ENCODE data around the gene MLLT6. TPM values are rescaled to one million over a fixed set of nuclear protein-coding genes. Genes with fewer than 3 reads are reported as not detected.

Gene MLLT6
- total RNA-seq, 1 donor from 2014 or later: 7.4 TPM

- H3K4me1 Mint-ChIP-seq: peaks cover 16% of the 10 kb centered on the region
- no peak overlapping the region for H2AFZ ChIP-seq (replicated peaks)
Measured at GRCh38 chr17:38712593-38712992, 7.5 kb downstream of the MLLT6 start.

GRCh38 chr17:38713456-38714075, 8.5 kb downstream of the MLLT6 start:
- Histone ChIP-seq H2AFZ (replicated peaks) (no peak overlapping the region), H3K4me3 (no peak overlapping the region), H3K79me2 (ENCODE audit: low read depth) (no peaks in the 10 kb centered on the region), H3K9ac (no peak overlapping the region), H3K9me3 (ENCODE audit: low read depth) (no peaks in the 10 kb centered on the region), H3K27ac (no peak overlapping the region), H3K4me1 (peaks cover 6% of the 10 kb centered on the region), H3K36me3 (no peaks in the 10 kb centered on the region), H3F3A (ENCODE audit: low read depth) (peaks cover 10% of the 10 kb centered on the region), H4K20me1 (ENCODE audit: low read depth) (peaks cover 19% of the 10 kb centered on the region), H3K27me3 (no peaks in the 10 kb centered on the region), H3K4me2 (no peak overlapping the region)
- Mint-ChIP-seq H3K36me3 (peaks cover 15% of the 10 kb centered on the region), H3K27ac (no peak overlapping the region), H3K27me3 (ENCODE audit: insufficient read depth, low read depth) (peaks cover 8% of the 10 kb centered on the region), H3K4me1 (peaks cover 11% of the 10 kb centered on the region), H3K9me3 (no peaks in the 10 kb centered on the region), H3K4me3 (no peak overlapping the region)
- DNase-seq (ENCODE audit: low spot score): no peak
- TF ChIP-seq EZH2phosphoT487 (IDR thresholded peaks at IDR 0.05) (no peak), CTCF (IDR thresholded peaks at IDR 0.05) (no peak)

More at GRCh38 chr17:38712593-38712992, 7.5 kb downstream of the MLLT6 start:
- H3K27ac Mint-ChIP-seq: no peak overlapping the region
- Histone ChIP-seq H4K20me1 (ENCODE audit: low read depth) (peaks cover 26% of the 10 kb centered on the region), H3K36me3 (no peaks in the 10 kb centered on the region), H3K4me2 (no peak overlapping the region), H3K79me2 (ENCODE audit: low read depth) (no peaks in the 10 kb centered on the region), H3K4me3 (no peak overlapping the region), H3F3A (ENCODE audit: low read depth) (peaks cover 5% of the 10 kb centered on the region), H3K27ac (no peak overlapping the region), H3K4me1 (peaks cover 6% of the 10 kb centered on the region), H3K9me3 (ENCODE audit: low read depth) (no peaks in the 10 kb centered on the region), H3K9ac (no peak overlapping the region), H3K27me3 (peaks cover 5% of the 10 kb centered on the region)
- TF ChIP-seq EZH2 (IDR thresholded peaks at IDR 0.05) (no peak), CTCF (IDR thresholded peaks at IDR 0.05) (no peak), EZH2phosphoT487 (IDR thresholded peaks at IDR 0.05) (no peak)
- peaks cover 13% of the 10 kb centered on the region for H3K36me3 Mint-ChIP-seq
- peaks cover 8% of the 10 kb centered on the region for H3K27me3 Mint-ChIP-seq (ENCODE audit: insufficient read depth, low read depth)
- no peak for DNase-seq (ENCODE audit: low spot score)
- no peak overlapping the region for H3K4me3 Mint-ChIP-seq
- H3K9me3 Mint-ChIP-seq: no peaks in the 10 kb centered on the region

- no peaks in the 10 kb centered on the region for H3K36me3 ChIP-seq
- H3F3A ChIP-seq (ENCODE audit: low read depth): peaks cover 18% of the 10 kb centered on the region
- peaks cover 11% of the 10 kb centered on the region for H3K27me3 Mint-ChIP-seq (ENCODE audit: insufficient read depth, low read depth)
- peaks cover 12% of the 10 kb centered on the region for H3K4me1 Mint-ChIP-seq
- H2AFZ ChIP-seq (replicated peaks): no peak overlapping the region
- no peak overlapping the region for H3K4me3 Mint-ChIP-seq
- H3K36me3 Mint-ChIP-seq: peaks cover 15% of the 10 kb centered on the region
- peaks cover 19% of the 10 kb centered on the region for H3K4me1 ChIP-seq
- no peak overlapping the region for H3K4me3 ChIP-seq
- peak overlapping the region; percentile 81 for H3K27ac Mint-ChIP-seq
- H4K20me1 ChIP-seq (ENCODE audit: low read depth): peaks cover 17% of the 10 kb centered on the region
- no peak overlapping the region for H3K9ac ChIP-seq
- H3K9me3 ChIP-seq (ENCODE audit: low read depth): no peaks in the 10 kb centered on the region
- peaks cover 17% of the 10 kb centered on the region for H3K27me3 ChIP-seq
- H3K27ac ChIP-seq: no peak overlapping the region
- DNase-seq (ENCODE audit: low spot score): no peak
- no peaks in the 10 kb centered on the region for H3K9me3 Mint-ChIP-seq
- H3K4me2 ChIP-seq: no peak overlapping the region
- TF ChIP-seq CTCF (IDR thresholded peaks at IDR 0.05) (no peak), EZH2phosphoT487 (IDR thresholded peaks at IDR 0.05) (no peak), EZH2 (IDR thresholded peaks at IDR 0.05) (no peak)
- no peaks in the 10 kb centered on the region for H3K79me2 ChIP-seq (ENCODE audit: low read depth)
Measured at GRCh38 chr17:38715216-38715943, 10.3 kb downstream of the MLLT6 start.
